Epithelial cell of alveolus of lung (primary cell): ENCODE results near the gene CWC15. TPM values are rescaled to one million over a fixed set of nuclear protein-coding genes. Genes with fewer than 3 reads are reported as not detected.

Experiments used
- total RNA-seq: library from RNA; depleted of rRNA; stranded (reverse); fragments of >200 nt; gene quantifications from 2 replicates; pipeline ENCODE4 v1.2.1, GENCODE V29; 2015

The CWC15 gene
- 32.1 and 54.4 TPM in 2 replicates for total RNA-seq

GRCh38 chr11:94973099-94973968 is at the start of gene CWC15, which contains the start of gene KDM4D:
Gene CWC15 (minus strand): TSS chr11:94973556. CDS start chr11:94972185, 1,371 bp downstream.
Gene KDM4D (plus strand): TSS chr11:94973709. CDS start chr11:94997373, 23,664 bp downstream.

Other genes with a start within 250 kb of the CWC15 start
- 33.6 and 39.7 TPM in 2 replicates for gene AMOTL1, start 205.2 kb downstream of the CWC15 start, total RNA-seq
- 0.80 and 2.1 TPM in 2 replicates for gene KDM4D, start 153 bp upstream of the CWC15 start, total RNA-seq
- gene KDM4E, start 51.7 kb upstream of the CWC15 start, total RNA-seq: not detected in 2 replicates
- gene KDM4F, start 75.9 kb upstream of the CWC15 start, total RNA-seq: not detected in 2 replicates
- 16.0 and 22.1 TPM in 2 replicates for gene SRSF8, start 93.4 kb upstream of the CWC15 start, total RNA-seq
- gene ENDOD1, start 116.3 kb upstream of the CWC15 start, total RNA-seq: 7.6 and 20.7 TPM in 2 replicates